Activated gamma-delta T cell treated with anti-CD3 and anti-CD28 coated beads, Interleukin-2, amount 50 U/mL, for 16 hours (primary cell): ENCODE results near the gene JRKL.

ENCODE experiments used
- DNase-seq: peaks from one replicate; pipeline ENCODE4 v3.0.0-alpha.2; 2020; ENCODE audit warnings: low read depth

JRKL gene

GRCh38 chr11:96389720-96390487 lies at the start of gene JRKL, which contains the start of gene CCDC82:
Gene JRKL (plus strand): TSS chr11:96390013. CDS start chr11:96390650, 637 bp downstream.
Gene CCDC82 (minus strand): TSS chr11:96389912. CDS start chr11:96384747, 5,165 bp downstream.
- peak; percentile 98 for DNase-seq

DNA sequence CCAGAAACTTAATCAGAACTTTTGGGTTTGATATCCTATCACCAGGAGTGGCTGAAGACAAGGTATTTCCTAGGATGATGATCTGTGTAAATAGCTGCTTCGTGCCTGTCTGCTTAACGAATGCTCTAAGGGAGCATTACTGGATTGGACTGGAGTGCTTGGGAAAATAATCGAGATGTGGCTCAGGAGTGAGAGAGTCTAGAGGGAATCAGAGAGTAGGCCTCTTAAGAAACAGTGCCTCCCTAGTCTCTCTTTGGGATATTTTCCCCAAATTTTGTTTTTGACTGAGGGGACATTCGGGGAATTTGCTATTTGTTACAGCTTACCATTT lies 49.3 kb upstream of the JRKL start:
- no peak for DNase-seq

DNA sequence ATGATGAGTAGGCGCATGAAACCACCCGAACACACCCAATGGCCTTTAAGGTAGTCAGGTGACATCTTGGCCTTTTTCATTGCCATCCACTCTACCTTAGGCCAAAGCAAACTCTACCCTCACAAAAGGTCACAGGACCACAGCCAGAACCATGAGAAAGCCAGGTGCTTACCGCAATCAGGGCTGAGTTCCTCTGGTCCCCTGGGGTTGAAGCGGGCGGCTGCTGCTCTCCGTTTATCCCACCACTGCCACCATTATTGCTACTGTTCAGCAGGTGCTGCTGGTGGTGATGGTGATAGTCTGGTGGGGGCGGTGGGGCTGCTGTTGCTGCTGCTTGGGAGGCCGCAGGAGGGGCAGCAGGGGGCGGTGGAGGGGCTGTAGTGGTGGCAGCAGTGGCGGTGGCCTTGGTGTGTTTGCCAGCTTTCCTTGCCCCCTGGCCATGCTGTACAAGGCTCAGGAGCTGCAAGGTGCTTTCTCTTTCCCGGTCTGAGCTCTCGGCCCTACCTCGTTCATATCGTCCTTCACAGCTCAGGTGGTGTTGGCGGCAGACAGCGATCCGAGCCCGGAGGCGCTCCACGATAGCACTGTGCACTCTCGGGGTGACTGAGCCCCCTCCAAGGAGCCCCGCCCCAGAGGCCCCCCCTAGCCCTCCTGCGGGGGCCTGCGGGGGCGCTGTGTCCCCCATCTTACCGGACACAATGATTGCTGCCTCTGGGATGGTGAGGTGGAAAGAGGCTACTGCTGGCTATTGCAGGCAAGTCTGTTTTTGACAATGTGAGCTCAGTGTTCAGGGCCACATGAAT lies 48.4 kb upstream of the JRKL start:
- peak; percentile 52 for DNase-seq

- DNase-seq: no peak
Measured at GRCh38 chr11:96342014-96342960, 47.5 kb upstream of the JRKL start.

DNA sequence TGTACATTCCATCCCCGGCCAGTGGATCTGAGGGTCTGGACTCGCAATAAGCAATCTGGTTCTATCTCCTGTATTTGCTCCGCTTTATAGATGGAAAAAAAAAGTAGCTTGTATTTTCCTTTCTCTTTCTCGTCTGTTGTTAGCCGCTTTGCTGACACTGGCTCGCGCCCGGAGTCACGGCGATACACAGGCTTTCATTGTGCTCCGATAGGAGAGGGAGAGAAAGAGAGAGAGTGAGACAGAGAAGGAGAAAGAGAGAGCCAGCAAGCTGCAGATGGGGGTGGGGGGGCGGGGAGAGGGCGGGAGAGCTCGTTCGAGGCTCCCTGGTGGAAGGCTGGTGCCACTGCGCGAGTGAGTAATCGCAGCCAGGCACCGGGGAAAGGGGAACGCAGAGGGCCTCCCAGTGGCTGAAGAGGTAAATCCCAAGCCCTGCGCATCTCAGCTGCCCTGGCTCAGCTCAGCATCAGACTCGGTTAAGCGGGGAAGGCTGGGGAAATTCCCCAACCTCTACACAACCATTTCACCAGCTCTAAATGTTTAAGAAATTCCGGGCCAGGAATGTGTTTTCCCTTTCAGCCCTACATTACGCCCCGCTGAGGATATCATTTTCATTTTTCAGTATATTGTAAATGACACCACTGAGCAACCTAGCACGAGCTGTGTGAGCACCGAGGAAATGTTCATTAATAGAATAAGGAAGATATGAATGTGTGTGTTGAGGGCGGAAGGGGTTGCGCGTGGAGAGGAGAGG lies 46.7 kb upstream of the JRKL start, which contains the start of gene MAML2:
Gene MAML2, minus strand, starts transcription at position 235 of the 751 bp plus-strand sequence. CDS start 1,300 bp downstream, outside the sequence.
- peak; percentile 82 for DNase-seq

DNA sequence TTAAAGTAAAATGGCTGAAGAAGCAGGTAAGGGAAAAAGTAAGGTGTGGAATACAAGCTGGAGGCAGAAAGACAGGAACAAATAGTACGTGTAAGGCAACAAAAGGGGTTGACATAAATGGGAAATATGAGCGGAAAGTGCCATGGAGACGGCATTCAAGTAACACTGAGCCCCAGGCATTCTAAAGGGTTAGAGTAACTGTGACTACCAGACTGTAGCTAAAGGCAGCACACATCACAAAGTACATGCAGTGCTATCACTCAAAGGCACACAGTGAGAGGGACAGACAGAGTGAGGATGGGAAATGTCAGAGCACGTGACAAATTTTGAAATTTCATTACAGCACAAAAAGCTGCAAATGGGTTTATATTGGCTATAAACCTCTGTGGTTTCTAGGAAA lies 33.0 kb upstream of the JRKL start:
- no peak for DNase-seq

- DNase-seq: no peak
Measured at GRCh38 chr11:96357794-96358193, 32.0 kb upstream of the JRKL start.

DNA sequence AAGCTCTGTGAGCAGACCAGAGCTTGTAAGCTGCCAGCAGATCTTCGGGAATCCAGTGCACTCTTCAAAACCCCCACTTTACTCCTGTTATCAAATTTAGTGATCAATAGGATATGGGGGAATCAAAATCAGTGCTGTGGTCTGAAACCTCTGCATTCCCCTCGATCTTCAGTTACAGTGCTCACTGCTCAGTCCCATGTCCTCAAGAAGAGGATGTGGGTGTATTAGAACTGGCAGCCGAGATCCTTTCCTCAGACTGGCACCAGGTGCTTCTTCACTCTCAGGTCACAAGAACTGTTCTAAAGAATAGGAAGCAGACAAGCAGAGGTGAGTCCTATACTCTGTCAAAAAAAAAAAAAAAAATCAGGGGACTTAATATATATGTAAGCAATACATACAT lies 31.5 kb upstream of the JRKL start:
- DNase-seq: no peak

GRCh38 chr11:96361778-96362177 lies 28.0 kb upstream of the JRKL start:
- no peak for DNase-seq

- DNase-seq: no peak
Measured at GRCh38 chr11:96365493-96365892, 24.3 kb upstream of the JRKL start.

GRCh38 chr11:96366024-96366423 lies 23.8 kb upstream of the JRKL start:
- DNase-seq: no peak

- DNase-seq: no peak
Measured at GRCh38 chr11:96367342-96367741, 22.5 kb upstream of the JRKL start.

DNA sequence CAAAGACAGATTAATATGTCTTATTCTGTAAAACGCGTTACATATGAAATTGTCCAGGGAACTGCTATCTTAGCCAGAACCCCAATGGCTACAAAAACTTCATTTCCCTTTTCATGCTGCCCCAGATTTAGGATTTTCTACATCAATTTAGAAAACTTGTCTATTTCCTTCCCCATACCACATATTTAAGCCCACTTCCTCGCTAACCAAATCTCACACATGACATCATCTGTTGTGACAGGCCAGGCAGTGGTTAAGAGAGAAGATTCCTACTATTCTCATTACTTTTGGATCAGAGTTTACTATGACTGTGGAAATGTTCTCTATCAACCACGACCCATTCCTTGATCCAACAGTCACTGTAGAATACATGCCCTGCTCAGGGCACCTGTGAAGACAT lies 16.0 kb upstream of the JRKL start:
- DNase-seq: no peak

- DNase-seq: no peak
Measured at GRCh38 chr11:96376796-96377195, 13.0 kb upstream of the JRKL start.

GRCh38 chr11:96384156-96384555 lies 5.7 kb upstream of the JRKL start:
- DNase-seq: no peak

DNA sequence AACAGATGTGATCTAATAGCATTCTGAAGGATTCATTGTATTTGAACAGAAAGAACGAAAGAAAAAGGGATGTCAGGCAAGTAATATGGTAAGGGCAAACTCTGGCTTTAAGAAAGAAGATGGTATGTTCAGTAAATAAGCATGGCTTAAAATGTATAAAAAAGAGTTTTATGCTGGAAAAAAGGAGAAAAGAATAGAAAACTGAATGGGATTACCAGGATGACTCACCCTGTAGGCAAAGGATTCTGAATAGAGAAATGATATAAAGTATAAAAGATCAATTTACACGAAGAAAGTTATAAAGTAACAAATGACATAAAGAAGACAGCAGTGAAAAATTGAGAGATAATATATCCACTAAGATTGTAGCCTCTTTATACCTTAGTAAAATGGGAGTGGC lies 4.6 kb upstream of the JRKL start:
- no peak for DNase-seq

DNA sequence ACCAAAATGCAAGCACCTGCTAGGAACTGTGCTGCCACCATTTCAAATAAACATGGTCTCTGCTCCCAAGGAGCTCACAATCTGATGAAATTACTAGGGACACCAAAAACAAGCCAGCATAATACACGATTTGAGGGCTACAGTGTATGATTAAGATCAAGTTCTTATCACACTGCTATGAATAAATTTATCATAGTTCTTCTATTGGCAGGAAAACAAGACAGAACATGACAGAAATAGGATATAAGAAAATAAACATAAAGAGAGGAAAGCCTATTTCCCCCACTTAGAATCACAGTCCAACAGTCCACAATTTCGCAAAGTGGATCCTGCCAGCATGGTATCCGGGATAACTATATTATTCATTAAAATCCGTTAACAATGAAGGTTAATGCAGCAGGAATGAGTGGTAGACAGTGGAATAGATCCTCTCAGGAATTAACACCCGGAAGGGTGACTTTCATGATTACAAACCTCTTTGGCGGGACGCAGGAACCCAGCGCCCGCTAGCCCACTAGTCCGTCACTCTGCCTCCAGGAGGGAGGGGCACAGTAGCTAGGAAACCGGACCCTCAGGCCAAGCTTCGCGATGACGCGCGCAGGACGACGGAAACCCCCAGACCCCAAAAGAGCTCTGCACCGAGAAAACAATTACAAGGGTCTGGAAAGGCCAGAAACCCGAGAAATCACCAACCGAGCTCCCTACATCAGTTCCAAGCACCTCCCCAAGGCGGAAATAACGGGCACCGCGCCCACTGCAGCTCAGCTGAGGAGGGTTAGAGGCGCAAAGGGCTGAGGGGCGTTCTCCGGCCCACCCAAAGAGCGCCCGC lies 708 bp upstream of the JRKL start:
- no peak for DNase-seq

DNA sequence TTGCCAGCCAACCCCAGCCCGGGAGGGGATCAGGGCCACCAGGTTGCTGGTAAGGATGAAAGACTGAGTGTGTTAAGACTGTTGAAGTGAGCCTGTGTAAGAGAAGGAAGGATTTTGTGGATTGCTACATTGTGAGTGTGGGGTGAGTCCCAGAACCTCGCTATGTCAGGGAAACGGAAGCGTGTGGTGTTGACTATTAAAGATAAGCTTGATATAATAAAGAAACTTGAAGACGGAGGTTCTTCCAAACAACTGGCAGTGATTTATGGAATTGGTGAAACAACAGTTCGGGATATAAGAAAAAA lies 627 bp downstream of the JRKL start:
- no peak for DNase-seq

GRCh38 chr11:96391698-96392307 lies 2.0 kb downstream of the JRKL start:
- no peak for DNase-seq

DNA sequence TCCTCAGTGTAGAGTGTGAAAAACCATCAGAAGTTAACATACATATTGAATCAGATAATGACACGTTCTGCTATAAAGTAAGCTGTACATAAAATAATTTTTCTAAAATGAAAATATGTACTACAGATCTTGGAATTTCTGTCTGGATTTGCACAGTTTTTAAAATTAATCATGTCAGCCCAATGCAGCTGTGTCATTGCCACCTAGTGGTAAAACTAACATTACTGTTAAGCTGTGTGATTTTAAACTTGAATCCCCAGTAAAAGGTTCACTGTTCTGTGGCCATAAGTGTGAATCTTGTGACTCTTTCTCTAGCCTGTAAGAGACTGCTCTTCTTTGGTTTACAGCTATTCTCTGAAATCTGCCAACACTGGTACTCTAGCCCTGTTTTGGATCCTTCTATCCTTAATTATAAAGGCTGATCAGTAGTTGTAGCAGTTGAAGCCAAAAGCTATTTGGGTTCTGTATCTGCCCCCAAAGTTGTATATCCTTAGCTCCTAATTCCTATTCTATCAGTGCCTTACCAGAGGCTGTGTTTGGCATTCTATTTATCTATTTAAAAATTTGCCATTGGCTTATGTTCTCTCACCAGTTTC lies 4.0 kb downstream of the JRKL start:
- no peak for DNase-seq
